ENCODE data around the gene NDUFV1. TPM values are rescaled to one million over a fixed set of nuclear protein-coding genes. Genes with fewer than 3 reads are reported as not detected.
"Not testable (repeated sequence)": the region's sequence is repeated elsewhere in the genome, so short reads cannot be mapped to it uniquely, and the experiment has no call there.

NDUFV1 gene
- total RNA-seq, 1 experiment from 2014 or later = 153 TPM

DNA sequence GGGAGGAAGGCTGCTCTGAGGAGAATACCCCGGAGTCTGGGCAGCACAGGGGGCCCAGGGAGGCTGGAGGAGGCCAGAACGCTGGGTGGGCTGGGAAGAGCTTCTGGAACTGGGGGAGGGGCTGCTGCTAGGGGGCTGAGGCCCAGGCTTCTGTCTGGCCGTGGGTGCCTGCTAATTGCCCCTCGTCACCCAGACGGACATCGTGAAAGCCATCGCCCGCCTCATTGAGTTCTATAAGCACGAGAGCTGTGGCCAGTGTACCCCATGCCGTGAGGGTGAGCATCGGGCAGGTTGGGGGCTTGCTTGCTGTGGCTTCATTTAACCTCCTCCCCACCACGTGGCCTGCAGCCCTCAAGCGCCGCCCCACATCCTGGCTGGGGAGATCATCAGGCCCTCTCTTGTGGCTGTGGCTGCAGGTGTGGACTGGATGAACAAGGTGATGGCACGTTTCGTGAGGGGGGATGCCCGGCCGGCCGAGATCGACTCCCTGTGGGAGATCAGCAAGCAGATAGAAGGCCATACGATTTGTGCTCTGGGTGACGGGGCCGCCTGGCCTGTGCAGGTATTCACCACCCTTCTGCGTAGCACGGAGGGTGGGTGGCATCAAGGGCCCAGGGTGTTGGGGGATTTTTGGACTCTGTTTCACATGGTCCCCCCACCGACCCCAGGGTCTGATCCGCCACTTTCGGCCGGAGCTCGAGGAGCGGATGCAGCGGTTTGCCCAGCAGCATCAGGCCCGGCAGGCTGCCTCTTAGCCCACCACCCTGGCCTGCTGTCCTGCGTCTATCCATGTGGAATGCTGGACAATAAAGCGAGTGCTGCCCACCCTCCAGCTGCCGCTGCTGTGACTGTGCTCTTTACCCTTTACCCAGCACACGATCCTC lies 5.2 kb downstream of the NDUFV1 start:
- no peak for DNase-seq (ENCODE audit: low read depth)

- no peak for DNase-seq (ENCODE audit: low read depth)
Measured at GRCh38 chr11:67612751-67613150, 6.0 kb downstream of the NDUFV1 start.

DNA sequence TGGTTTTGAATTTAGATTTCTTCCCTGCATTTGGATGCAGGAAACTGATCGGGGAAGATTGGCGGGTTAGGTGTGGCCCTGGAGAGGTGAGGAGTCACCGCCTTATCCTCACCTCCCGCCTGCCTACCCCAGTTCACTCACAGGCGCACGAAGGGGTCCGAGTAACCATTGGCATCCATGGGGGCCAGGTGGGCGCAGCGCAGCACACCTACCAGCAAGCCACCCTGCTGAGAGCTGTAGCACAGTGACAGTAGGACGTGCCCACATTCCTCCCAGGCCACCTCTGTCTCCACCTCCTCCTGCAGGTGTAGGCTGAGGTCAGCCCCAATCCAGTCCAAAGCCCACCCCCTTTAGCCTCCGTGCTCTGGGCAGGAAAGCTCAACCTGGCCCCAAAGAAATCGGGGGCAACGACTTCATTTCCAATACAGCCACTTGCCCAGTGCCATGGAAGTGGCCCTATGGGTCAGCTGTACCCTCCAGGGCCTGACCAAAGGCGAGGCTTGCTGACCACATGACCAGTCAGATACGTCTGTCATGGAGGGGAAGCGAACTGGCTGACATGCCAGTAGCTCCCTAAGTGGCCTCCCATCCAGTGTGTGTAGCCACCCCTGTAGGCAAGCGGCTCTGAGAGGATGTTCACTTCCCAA lies 6.7 kb downstream of the NDUFV1 start:
- no peak for DNase-seq (ENCODE audit: low read depth)

GRCh38 chr11:67613960-67614715 lies 7.4 kb downstream of the NDUFV1 start:
- DNase-seq (ENCODE audit: low read depth) = peak; percentile 22

DNA sequence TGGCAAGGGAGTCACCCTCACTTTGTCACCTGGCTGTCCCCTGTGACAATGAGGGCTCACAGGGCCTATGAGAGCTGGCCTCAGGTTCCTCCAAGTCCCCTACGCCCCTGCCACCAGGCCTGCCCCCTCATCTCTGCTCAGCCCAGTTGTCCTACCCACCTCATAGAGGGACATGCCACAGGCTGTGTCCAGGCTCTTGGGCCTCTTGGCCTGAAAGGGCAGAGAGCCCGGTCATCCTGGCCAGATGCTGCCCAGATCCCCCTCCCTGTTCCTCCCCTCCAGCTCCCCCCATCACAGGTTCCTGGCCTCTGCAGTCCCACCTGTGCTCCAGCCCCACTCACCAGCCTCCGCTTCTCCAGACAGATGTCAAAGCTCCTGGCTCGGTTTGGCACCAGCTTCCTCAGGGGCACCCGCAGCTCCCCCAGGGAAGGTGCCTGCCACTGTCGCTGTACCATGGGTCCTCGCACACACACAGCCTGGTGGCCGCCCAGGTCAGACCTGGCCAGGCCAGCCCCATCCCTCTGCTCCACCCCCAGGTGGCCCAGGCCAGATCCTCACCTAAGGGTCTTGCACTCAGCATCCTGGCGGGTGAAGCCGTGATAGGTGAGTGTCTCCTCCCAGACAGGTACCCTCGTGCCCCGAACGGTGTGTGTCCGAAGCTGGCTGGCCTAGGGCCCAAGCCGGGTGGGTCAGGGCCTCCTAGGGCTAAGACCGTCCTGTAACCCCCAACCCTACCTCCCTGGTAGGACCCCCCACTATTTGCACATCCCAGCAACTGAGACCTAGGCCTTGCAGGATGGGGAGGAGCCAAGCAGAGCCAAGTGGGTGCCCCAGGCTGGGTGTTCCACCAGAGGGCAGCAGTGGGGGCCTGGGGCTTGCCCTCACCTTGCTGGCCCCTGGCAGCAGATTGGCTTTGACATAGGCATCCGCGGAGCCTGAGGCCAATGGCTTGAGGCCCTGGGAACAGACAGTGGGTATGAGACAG lies 8.3 kb downstream of the NDUFV1 start:
- DNase-seq (ENCODE audit: low read depth) = peak; percentile 30

DNA sequence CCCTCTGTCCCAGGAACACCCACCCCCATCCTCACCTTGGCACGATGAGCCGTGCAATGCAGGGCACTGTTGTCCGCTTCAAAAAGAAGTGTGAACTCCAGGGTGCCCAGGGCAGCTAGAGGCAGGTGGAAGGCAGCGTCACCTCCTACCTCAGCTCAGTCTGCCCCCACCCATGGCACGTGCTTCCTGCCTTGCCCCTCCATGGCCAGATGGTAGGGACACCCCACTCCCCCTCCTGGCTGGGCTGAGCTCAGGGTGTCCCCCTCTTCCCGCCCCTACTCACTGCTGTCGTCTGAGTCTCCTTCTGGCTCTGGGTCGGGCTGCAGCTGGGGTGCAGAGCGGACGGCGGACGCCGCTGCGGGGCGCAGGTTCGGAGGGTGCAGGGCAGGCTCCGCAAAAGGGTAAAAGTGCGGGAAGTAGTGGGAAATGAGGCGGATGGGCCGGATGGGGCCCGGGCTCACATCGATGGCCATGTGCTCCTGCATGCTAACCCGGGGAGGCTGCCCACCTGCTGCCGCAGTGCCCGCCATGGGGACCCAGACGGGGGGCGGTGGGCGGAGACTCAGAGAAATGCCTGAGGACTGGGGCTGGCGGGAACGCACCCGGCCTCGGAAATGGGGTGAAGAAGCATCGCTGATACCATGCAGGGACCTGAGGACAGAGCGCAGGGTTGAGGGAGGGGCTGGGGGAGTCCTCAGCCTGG lies 9.1 kb downstream of the NDUFV1 start:
- DNase-seq (ENCODE audit: low read depth) = no peak

- no peak for DNase-seq (ENCODE audit: low read depth)
Measured at GRCh38 chr11:67616431-67617242, 9.9 kb downstream of the NDUFV1 start.

DNA sequence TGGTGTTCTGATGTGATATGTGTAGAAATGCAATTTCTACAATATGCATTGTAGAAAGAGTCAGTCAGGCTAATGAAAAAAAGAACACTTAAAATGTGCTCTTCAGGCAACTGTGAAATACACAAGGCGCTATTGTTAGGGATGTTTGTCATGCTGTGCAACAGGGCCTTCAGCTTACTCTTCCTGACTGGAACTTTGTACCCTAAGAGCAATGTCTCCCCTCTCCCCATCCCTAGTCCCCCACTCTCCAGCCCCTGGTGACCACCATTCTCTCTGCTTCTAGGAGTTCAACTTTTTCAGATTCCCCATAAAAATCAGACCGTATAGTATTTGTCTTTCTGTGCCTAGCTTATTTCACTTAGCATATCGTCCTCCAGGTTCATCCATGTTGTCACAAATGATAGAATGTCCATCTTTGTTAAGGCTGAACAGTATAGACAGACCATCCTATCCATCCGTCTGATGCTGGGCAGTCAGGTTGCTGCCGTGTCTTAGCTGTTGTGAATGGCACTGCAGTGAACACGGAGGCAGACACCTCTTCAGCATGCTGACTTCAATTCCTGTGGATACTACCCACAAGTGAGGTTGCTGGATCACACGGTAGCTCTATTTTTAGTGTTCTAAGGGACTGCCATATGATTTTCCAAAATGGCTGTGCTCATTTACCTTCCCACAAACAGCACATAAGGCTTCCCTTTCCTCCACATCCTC lies 10.7 kb downstream of the NDUFV1 start:
- DNase-seq (ENCODE audit: low read depth) = no peak

- DNase-seq (ENCODE audit: low read depth) = not testable (repeated sequence)
Measured at GRCh38 chr11:67618901-67619659, 12.3 kb downstream of the NDUFV1 start.

DNA sequence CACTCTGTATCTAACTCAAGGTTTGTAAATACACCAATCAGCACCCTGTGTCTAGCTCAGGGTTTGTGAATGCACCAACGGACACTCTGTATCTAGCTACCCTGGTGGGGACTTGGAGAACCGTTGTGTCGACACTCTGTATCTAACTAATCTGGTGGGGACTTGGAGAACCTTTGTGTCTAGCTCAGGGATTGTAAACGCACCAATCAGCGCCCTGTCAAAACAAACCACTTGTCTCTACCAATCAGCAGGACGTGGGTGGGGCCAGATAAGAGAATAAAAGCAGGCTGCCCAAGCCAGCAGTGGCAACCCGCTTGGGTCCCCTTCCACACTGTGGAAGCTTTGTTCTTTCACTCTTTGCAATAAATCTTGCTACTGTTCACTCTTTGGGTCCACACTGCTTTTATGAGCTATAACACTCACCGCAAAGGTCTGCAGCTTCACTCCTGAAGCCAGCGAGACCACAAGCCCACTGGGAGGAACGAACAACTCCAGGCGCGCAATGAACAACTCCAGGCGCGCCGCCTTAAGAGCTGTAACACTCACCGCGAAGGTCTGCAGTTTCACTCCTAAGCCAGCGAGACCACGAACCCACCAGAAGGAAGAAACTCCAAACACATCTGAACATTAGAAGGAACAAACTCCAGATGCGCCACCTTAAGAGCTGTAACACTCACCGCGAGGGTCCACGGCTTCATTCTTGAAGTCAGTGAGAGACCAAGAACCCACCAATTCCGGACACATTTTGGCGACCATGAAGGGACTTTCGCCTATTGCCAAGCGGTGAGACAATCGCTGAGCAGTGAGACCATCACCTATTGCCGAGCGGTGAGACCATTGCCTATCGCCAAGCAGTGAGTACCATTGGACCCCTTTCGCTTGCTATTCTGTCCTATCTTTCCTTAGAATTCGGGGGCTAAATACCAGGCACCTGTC lies 13.2 kb downstream of the NDUFV1 start:
- not testable (repeated sequence) for DNase-seq (ENCODE audit: low read depth)

DNA sequence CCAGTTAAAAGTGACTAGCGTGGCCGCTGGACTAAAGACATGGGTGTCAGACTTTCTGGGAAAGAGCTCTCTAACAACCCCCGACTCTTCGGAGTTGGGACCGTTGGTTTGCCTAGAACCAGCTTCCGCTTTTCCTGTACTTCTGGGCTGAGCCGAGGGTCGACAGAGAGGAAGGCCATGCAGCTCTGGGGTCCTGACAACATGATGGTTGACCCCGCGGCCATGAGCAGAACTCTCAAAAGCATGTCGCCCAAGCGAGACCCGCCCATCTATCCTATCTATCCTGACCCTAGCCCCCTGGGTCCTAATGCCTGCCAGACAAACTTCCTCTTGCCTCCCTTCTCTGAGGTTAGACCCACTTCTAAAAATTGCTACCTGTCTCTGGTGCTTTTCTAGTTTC lies 13.9 kb downstream of the NDUFV1 start:
- not testable (repeated sequence) for DNase-seq (ENCODE audit: low read depth)

- DNase-seq (ENCODE audit: low read depth) = not testable (repeated sequence)
Measured at GRCh38 chr11:67621928-67622327, 15.2 kb downstream of the NDUFV1 start.

GRCh38 chr11:67622905-67623304 lies 16.2 kb downstream of the NDUFV1 start:
- DNase-seq (ENCODE audit: low read depth) = not testable (repeated sequence)

DNA sequence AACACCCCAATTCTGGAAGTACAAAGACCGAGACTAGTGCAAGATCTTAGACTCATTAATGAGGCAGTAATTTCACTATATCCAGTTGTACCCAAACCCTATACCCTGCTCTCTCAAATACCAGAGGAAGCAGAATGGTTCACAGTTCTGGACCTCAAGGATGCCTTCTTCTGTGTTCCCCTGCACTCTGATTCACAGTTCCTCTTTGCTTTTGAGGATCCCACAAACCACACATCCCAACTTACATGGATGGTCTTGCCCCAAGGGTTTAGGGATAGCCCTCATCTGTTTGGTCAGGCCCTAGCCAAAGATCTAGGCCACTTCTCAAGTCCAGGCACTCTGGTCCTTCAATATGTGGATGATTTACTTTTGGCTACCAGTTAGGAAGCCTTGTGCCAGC lies 17.1 kb downstream of the NDUFV1 start:
- not testable (repeated sequence) for DNase-seq (ENCODE audit: low read depth)

DNA sequence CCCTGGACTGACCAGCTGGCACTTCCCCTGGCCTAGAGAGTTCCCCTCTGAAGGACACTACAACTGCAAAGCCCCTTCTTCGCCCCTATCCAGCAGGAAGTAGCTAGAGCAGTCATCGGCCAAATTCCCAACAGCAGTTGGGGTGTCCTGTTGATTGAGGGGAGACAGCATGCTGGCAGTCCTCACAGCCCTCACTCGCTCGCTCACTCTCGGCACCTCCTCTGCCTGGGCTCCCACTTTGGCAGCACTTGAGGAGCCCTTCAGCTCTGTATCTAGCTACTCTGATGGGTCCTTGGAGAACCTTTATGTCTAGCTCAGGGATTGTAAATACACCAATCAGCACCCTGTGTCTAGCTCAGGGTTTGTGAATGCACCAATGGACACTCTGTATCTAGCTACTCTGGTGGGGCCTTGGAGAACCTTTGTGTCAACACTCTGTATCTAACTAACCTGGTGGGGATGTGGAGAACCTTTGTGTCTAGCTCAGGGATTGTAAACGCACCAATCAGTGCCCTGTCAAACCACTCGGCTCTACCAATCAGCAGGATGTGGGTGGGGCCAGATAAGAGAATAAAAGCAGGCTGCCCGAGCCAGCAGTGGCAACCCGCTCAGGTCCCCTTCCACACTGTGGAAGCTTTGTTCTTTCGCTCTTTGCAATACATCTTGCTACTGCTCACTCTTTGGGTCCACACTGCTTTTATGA lies 19.5 kb downstream of the NDUFV1 start:
- not testable (repeated sequence) for DNase-seq (ENCODE audit: low read depth)

DNA sequence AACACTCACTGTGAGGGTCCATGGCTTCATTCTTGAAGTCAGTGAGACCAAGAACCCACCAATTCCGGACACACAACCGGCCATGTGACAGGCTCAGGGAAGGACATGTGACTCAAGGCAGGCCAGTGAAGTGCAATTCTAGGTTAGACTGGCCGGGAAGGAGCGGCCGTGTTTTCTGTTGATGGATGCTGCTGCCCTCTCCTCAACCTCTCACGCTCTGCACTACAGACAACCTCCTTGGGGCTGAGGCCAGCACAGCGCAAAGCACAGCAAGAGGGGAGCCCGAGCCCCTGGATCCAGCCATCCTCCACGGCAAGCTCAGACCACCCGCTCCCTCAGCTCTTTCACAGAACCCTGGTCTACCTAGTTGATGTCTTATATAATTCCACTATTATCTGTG lies 20.2 kb downstream of the NDUFV1 start:
- DNase-seq (ENCODE audit: low read depth) = no peak
